BJ (cell line): ENCODE data around the gene TPM3. TPM values are rescaled to one million over a fixed set of nuclear protein-coding genes. Genes with fewer than 3 reads are reported as not detected.

ENCODE experiments used
- CTCF ChIA-PET: fragments of 350-600 bp; formaldehyde crosslinking; extraction: SDS; loops from one replicate; lab custom pipeline; 2021; ENCODE audit warnings: antibody characterized with exemption, inconsistent platforms; lab: Yijun Ruan, JAX
- POLR2A ChIA-PET: fragments of 300-600 bp; sonication (Branson Sonifier 250); formaldehyde crosslinking; extraction: SDS; loops from one replicate; lab custom pipeline; 2021; ENCODE audit warnings: antibody characterized with exemption; lab: Charles Lee
- DNase-seq: peaks from one replicate; pipeline ENCODE4 v3.0.0-alpha.2; 2011; ENCODE audit warnings: low read depth
- H3K27me3 ChIP-seq: 2 replicates; pipeline ENCODE4 v1.6.0; 2011; ENCODE audit warnings: low read length; ENCODE audit not compliant: control insufficient read depth, insufficient read depth
- H3K36me3 ChIP-seq: 2 replicates; pipeline ENCODE4 v1.5.1; 2011; ENCODE audit warnings: low read length; ENCODE audit not compliant: control insufficient read depth, insufficient read depth
- H3K4me3 ChIP-seq: 2 replicates; pipeline ENCODE4 v1.5.1; 2011; ENCODE audit warnings: low read depth, mild to moderate bottlenecking, control low read depth, low read length
- polyA plus RNA-seq: library from polyadenylated mRNA; depleted of rRNA; stranded (reverse); fragments of >200 nt; gene quantifications from 2 replicates; pipeline ENCODE4 v1.2.3, GENCODE V29; 2011
- TF ChIP-seq, protein P1 (sequence below): IDR thresholded peaks from 2 replicates; pipeline ENCODE4 v1.5.1; 2011; ENCODE audit warnings: low read depth, mild to moderate bottlenecking, control low read depth, inconsistent platforms, low read length, moderate library complexity; ENCODE audit not compliant: insufficient read depth

TPM3 gene
- polyA plus RNA-seq, 1 experiment, result 275 TPM

DNA sequence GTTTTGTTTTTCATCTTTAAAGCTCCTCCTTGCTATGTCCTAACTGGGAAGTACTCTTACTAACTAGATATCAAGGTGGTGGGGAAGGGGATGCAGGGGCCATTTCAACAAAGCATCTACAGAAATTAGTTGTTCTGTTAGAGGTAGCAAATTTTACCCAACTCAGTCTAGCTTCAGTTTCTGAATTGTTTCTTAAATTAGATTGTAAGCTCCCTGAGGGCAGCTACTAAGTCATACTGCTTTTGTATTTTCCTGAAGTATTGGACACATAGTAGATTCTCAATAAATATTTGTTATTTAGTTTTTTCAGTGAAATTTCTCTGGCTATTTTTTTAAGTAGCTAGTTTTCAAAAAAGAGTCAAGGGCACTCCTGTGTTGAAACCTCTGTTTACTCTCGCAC, 30.6 kb upstream of the TPM3 start:
- H3K36me3 ChIP-seq, result peaks cover 7% of the 10 kb centered on the region
- CTCF ChIA-PET, result interaction anchor here (0.9 kb wide), 1 partner anchor 23 kb away, joined by 3 read pairs; no protein-coding TSS in a partner anchor

DNA sequence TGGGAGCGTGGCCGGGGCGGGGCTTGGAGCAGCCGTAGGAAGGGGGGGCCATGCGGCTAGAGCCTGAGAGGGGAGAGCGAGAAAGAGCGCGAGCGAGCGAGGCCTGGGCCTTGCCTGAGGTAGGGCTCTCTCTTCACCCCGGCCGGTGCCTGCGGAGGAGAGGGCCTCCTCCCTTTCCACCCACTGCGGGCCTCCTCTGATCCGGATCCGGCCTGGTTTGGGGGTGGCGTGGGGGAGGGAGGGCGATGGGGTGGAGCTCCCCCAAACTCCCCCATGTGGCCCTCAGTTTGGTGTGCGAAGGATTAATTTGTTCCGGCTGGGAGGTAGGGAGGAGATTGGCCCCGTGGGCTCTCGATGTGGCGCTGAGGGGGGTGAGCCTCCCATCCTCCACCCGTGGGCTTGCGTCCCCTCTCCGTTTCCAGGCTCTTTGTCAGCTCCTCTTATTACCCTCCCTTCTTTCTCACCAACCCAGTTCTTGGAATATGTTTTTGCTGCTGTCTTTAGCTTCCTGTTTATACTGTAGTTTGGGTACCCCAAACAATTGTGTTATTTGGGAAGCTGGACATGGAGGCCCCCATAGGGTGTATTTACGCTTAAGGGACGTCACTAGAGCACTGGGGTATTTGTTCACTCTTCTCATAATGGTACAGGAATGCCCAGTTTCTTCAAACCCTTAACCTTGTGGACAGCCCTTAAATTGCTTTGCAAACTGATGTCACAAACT, 29.5 kb upstream of the TPM3 start:
- ChIA-PET CTCF (interaction anchor here (0.5 to 1.8 kb wide), 5 partner anchors 13 to 104 kb away, joined by 3 to 5 read pairs (median 3); partner anchors contain the start of gene ATP8B2), POLR2A (interaction anchor here (0.6 kb wide), 1 partner anchor 105 kb away, joined by 7 read pairs; no protein-coding TSS in a partner anchor)
- peak overlapping the region; percentile 77 for H3K4me3 ChIP-seq
- TF ChIP-seq, protein P1, sequence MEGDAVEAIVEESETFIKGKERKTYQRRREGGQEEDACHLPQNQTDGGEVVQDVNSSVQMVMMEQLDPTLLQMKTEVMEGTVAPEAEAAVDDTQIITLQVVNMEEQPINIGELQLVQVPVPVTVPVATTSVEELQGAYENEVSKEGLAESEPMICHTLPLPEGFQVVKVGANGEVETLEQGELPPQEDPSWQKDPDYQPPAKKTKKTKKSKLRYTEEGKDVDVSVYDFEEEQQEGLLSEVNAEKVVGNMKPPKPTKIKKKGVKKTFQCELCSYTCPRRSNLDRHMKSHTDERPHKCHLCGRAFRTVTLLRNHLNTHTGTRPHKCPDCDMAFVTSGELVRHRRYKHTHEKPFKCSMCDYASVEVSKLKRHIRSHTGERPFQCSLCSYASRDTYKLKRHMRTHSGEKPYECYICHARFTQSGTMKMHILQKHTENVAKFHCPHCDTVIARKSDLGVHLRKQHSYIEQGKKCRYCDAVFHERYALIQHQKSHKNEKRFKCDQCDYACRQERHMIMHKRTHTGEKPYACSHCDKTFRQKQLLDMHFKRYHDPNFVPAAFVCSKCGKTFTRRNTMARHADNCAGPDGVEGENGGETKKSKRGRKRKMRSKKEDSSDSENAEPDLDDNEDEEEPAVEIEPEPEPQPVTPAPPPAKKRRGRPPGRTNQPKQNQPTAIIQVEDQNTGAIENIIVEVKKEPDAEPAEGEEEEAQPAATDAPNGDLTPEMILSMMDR, result no peak
- H3K27me3 ChIP-seq, result no peaks in the 10 kb centered on the region
- DNase-seq, result peak; percentile 15
- peaks cover 2% of the 10 kb centered on the region; the same call in 1 of the 2 replicates for H3K36me3 ChIP-seq

More for the DNA sequence above, 30.6 kb upstream of the TPM3 start:
- Histone ChIP-seq H3K27me3 (no peaks in the 10 kb centered on the region), H3K4me3 (peak overlapping the region; percentile 77)
- POLR2A ChIA-PET, result no interaction called here
- no peak for DNase-seq
- TF ChIP-seq, protein P1, result no peak

DNA sequence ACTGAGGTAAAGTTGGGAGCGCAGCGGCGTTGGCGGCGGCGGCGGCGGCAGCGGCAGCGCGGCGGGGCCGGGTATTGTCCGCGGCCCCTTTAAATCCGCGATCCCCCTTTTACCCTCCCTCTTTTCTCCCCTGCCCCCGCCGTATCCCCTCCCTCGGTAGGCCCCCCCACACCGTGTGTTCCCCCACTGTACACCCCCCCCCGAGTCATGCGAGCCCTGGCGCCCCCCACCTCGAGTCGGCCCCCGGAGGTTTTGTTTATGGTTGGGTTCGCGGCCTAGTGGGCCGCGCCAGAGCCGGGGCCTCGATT, 29.0 kb upstream of the TPM3 start:
- TF ChIP-seq, protein P1, result no peak
- H3K36me3 ChIP-seq, result peaks cover 2% of the 10 kb centered on the region; the same call in 1 of the 2 replicates
- POLR2A ChIA-PET, result no interaction called here

DNA sequence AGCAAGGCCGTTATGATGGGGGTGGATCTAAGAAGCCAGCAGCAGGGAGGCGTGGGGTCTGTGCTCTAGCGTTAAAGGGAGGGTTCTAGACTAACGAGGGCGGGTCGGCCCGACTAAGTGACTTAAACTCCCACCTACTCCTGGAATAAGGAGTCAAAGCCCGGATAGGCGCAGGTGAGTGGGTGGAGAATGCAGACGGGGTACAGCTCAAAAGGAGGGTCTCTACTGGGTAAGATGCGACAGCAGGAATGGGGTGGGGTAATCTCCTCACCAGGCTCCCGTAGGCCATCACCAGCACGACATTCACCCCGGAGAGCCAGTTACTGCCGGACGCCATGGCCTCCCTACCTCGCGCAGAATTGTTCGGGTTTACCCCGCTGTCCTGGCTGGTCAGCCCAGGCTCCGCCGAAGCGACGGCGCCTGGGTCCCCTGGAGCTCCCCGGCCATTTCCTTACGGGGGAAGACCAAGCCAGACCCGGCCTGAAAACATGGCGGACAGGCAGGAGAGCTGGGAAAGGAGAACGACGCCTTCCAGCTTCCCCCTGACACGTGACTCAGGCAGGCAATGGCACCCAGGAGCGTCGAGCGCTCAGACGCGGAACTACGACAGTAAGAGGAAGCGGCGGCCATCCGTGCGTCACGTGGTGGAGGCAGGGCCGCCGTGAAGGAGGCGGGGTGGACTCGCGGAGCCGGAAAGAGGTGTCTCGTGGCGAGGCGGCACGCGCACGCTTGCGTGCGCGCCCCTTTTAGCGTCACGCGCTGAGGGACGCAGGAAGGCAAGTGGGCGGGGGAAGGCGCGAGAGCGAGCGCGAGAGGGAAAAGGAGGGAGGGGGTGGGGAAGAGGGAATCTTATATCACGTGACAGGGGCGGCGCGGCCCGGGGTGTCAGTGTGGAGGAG, 28.4 kb upstream of the TPM3 start, which contains the start of gene UBAP2L:
TSS of gene UBAP2L (plus strand) at position 885 of the 899 bp plus-strand sequence. CDS start 4,169 bp downstream, outside the sequence.
- POLR2A ChIA-PET, result interaction anchor here (0.6 to 0.8 kb wide), 3 partner anchors 12 to 445 kb away, joined by 3 to 4 read pairs (median 3); partner anchors contain the start of gene SLC27A3
- TF ChIP-seq, protein P1, result no peak
- DNase-seq, result peak; percentile 96
- Histone ChIP-seq H3K27me3 (no peaks in the 10 kb centered on the region), H3K4me3 (peak within 1 kb of the TSS; percentile 84), H3K36me3 (no peaks in the 10 kb centered on the region; the same call in 1 of the 2 replicates)
- CTCF ChIA-PET, result interaction anchor here (1.0 to 1.8 kb wide), 3 partner anchors 17 to 52 kb away, joined by 3 to 5 read pairs (median 3); no protein-coding TSS in a partner anchor

More for the DNA sequence above, 29.0 kb upstream of the TPM3 start:
- Histone ChIP-seq H3K4me3 (peak overlapping the region; percentile 77), H3K27me3 (no peaks in the 10 kb centered on the region)
- no peak for DNase-seq
- CTCF ChIA-PET, result interaction anchor here (1.0 to 1.8 kb wide), 4 partner anchors 18 to 52 kb away, joined by 3 to 5 read pairs (median 3); no protein-coding TSS in a partner anchor
